ENCODE data around the gene ARHGAP26. TPM values are rescaled to one million over a fixed set of nuclear protein-coding genes. Genes with fewer than 3 reads are reported as not detected.

Gene ARHGAP26
- total and polyA plus RNA-seq, 2 donors (not counting 1 experiment from before 2014, with no cell fraction given), result 4.1 to 6.8 TPM

- no peaks in the 10 kb centered on the region for H3K79me2 ChIP-seq (ENCODE audit: control insufficient read depth, insufficient read depth, low read length)
- no peaks in the 10 kb centered on the region for H3K9me3 ChIP-seq (ENCODE audit: control insufficient read depth, insufficient read depth, low read depth, low read length)
- H3K27ac ChIP-seq (ENCODE audit: insufficient read depth, low read length), result no peak overlapping the region
- H3K9ac ChIP-seq (ENCODE audit: insufficient read depth, low read length), result no peak overlapping the region
- TF ChIP-seq EZH2 (IDR thresholded peaks at IDR 0.05; ENCODE audit: low read length, missing control alignments), result no peak
- no peak for TF ChIP-seq CTCF (conservative IDR thresholded peaks at IDR 0.05 in 1 of 2, IDR thresholded peaks at IDR 0.05 in 1 of 2; ENCODE audit: low read depth in 1 of 2, low read length in 2 of 2)
- no peaks in the 10 kb centered on the region for H3K4me1 ChIP-seq (ENCODE audit: control insufficient read depth, extremely low read depth, insufficient read depth, low read length)
- no peaks in the 10 kb centered on the region for H3K27me3 ChIP-seq (ENCODE audit: control insufficient read depth, insufficient read depth, low read length)
- no peak overlapping the region for H3K4me2 ChIP-seq (ENCODE audit: extremely low read depth, insufficient read depth, low read length)
- H4K20me1 ChIP-seq (ENCODE audit: control insufficient read depth, extremely low read depth, insufficient read depth, low read length), result no peaks in the 10 kb centered on the region
- no peak for DNase-seq (ENCODE audit: low read depth in 2 of 2)
- no peaks in the 10 kb centered on the region for H3K36me3 ChIP-seq (ENCODE audit: control insufficient read depth, insufficient read depth, low read length)
- H3K4me3 ChIP-seq (replicated peaks in 1 of 4; ENCODE audit: control extremely low read depth in 1 of 4, insufficient read depth in 1 of 4, low read depth in 3 of 4, low read length in 4 of 4), result no peak overlapping the region
- H2AFZ ChIP-seq (ENCODE audit: low read length), result no peak overlapping the region
Observed at GRCh38 chr5:142736247-142736632, 33.9 kb upstream of the ARHGAP26 start.

- Histone ChIP-seq H3K27ac (ENCODE audit: insufficient read depth, low read length) (no peak overlapping the region), H3K36me3 (ENCODE audit: control insufficient read depth, insufficient read depth, low read length) (no peaks in the 10 kb centered on the region), H2AFZ (ENCODE audit: low read length) (no peak overlapping the region), H3K9ac (ENCODE audit: insufficient read depth, low read length) (no peak overlapping the region), H3K4me3 (replicated peaks in 1 of 4; ENCODE audit: control extremely low read depth in 1 of 4, insufficient read depth in 1 of 4, low read depth in 3 of 4, low read length in 4 of 4) (no peak overlapping the region), H3K4me1 (ENCODE audit: control insufficient read depth, extremely low read depth, insufficient read depth, low read length) (no peaks in the 10 kb centered on the region), H3K4me2 (ENCODE audit: extremely low read depth, insufficient read depth, low read length) (no peak overlapping the region), H3K9me3 (ENCODE audit: control insufficient read depth, insufficient read depth, low read depth, low read length) (no peaks in the 10 kb centered on the region), H4K20me1 (ENCODE audit: control insufficient read depth, extremely low read depth, insufficient read depth, low read length) (no peaks in the 10 kb centered on the region), H3K27me3 (ENCODE audit: control insufficient read depth, insufficient read depth, low read length) (no peaks in the 10 kb centered on the region), H3K79me2 (ENCODE audit: control insufficient read depth, insufficient read depth, low read length) (no peaks in the 10 kb centered on the region)
- TF ChIP-seq CTCF (conservative IDR thresholded peaks at IDR 0.05 in 1 of 2, IDR thresholded peaks at IDR 0.05 in 1 of 2; ENCODE audit: low read depth in 1 of 2, low read length in 2 of 2) (no peak), EZH2 (IDR thresholded peaks at IDR 0.05; ENCODE audit: low read length, missing control alignments) (no peak)
- no peak for DNase-seq (ENCODE audit: low read depth in 2 of 2)
Observed at GRCh38 chr5:142737179-142737578, 33.0 kb upstream of the ARHGAP26 start.

GRCh38 chr5:142740474-142741242 is 29.5 kb upstream of the ARHGAP26 start:
- no peaks in the 10 kb centered on the region for H3K9me3 ChIP-seq (ENCODE audit: control insufficient read depth, insufficient read depth, low read depth, low read length)
- peaks cover 2% of the 10 kb centered on the region for H3K4me1 ChIP-seq (ENCODE audit: control insufficient read depth, extremely low read depth, insufficient read depth, low read length)
- H4K20me1 ChIP-seq (ENCODE audit: control insufficient read depth, extremely low read depth, insufficient read depth, low read length), result no peaks in the 10 kb centered on the region
- no peak overlapping the region for H2AFZ ChIP-seq (ENCODE audit: low read length)
- H3K27me3 ChIP-seq (ENCODE audit: control insufficient read depth, insufficient read depth, low read length), result no peaks in the 10 kb centered on the region
- TF ChIP-seq EZH2 (IDR thresholded peaks at IDR 0.05; ENCODE audit: low read length, missing control alignments) (no peak), CTCF (conservative IDR thresholded peaks at IDR 0.05 in 1 of 2, IDR thresholded peaks at IDR 0.05 in 1 of 2; ENCODE audit: low read depth in 1 of 2, low read length in 2 of 2) (no peak)
- DNase-seq (ENCODE audit: low read depth in 2 of 2), result peak in 1 of 2 donors; percentile 53
- no peak overlapping the region for H3K27ac ChIP-seq (ENCODE audit: insufficient read depth, low read length)
- H3K4me2 ChIP-seq (ENCODE audit: extremely low read depth, insufficient read depth, low read length), result no peak overlapping the region
- H3K4me3 ChIP-seq (replicated peaks in 1 of 4; ENCODE audit: control extremely low read depth in 1 of 4, insufficient read depth in 1 of 4, low read depth in 3 of 4, low read length in 4 of 4), result no peak overlapping the region
- H3K36me3 ChIP-seq (ENCODE audit: control insufficient read depth, insufficient read depth, low read length), result no peaks in the 10 kb centered on the region
- H3K79me2 ChIP-seq (ENCODE audit: control insufficient read depth, insufficient read depth, low read length), result no peaks in the 10 kb centered on the region
- H3K9ac ChIP-seq (ENCODE audit: insufficient read depth, low read length), result no peak overlapping the region
